Ishikawa (cell line): ENCODE measurements around the gene LZTS2.

Experiments used
- CEBPB ChIP-seq: IDR thresholded peaks from 2 replicates; pipeline ENCODE4 v1.6.1; 2012
- CREB1 ChIP-seq: IDR thresholded peaks from 2 replicates; pipeline ENCODE4 v1.6.1; 2012; ENCODE audit warnings: low read depth
- EGR1 ChIP-seq: IDR thresholded peaks from 2 replicates; pipeline ENCODE4 v1.6.1; 2012
- EP300 ChIP-seq: IDR thresholded peaks from 2 replicates; pipeline ENCODE4 v1.6.1; 2012; ENCODE audit warnings: borderline replicate concordance
- FOXM1 ChIP-seq: IDR thresholded peaks from 2 replicates; pipeline ENCODE4 v1.6.1; 2012; ENCODE audit warnings: low read depth, borderline replicate concordance
- NFIC ChIP-seq: IDR thresholded peaks from 2 replicates; pipeline ENCODE4 v1.6.1; 2012
- RAD21 ChIP-seq: IDR thresholded peaks from 2 replicates; pipeline ENCODE4 v1.6.1; 2012; ENCODE audit warnings: low read depth
- TAF1 ChIP-seq: IDR thresholded peaks from 2 replicates; pipeline ENCODE4 v1.6.1; 2012; ENCODE audit warnings: low read depth, mild to moderate bottlenecking
- TCF12 ChIP-seq: IDR thresholded peaks from 2 replicates; pipeline ENCODE4 v1.6.1; 2012; ENCODE audit warnings: low read depth
- TEAD4 ChIP-seq: IDR thresholded peaks from 2 replicates; pipeline ENCODE4 v1.6.1; 2012
- USF1 ChIP-seq: IDR thresholded peaks from 2 replicates; pipeline ENCODE4 v1.6.1; 2012
- YY1 ChIP-seq: IDR thresholded peaks from 2 replicates; pipeline ENCODE4 v1.6.1; 2012; ENCODE audit warnings: low read depth
- ZBTB7A ChIP-seq: IDR thresholded peaks from 2 replicates; pipeline ENCODE4 v1.6.1; 2012; ENCODE audit warnings: low read depth
- TF ChIP-seq, protein P1 (sequence below): IDR thresholded peaks from 2 replicates; pipeline ENCODE4 v1.6.1; 2012
- TF ChIP-seq, protein P2 (sequence below): IDR thresholded peaks from 2 replicates; pipeline ENCODE4 v1.6.1; 2012; ENCODE audit warnings: low read depth, mild to moderate bottlenecking

LZTS2 gene

DNA sequence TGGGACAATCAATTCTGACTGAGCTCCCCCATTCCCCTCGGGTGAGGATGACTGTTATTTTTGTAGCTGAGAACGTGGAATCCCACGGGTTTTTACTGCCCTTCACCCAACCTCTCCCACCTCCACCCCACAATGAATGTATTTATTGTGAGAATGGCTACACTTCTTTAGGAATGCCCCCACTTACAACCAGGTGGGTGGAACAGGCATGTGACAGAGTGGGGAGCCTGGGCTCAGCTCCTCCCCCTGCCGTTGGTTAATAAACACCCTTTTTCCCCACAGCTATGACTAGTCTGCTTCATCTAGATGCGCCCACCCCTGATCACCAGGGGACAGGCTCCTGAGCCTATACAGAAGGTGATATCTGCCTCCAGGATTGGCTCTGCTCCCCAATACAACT lies 14.3 kb upstream of the LZTS2 start:
- no peak for TF ChIP-seq TCF12
- no peak for TF ChIP-seq ZBTB7A
- TF ChIP-seq, protein P1, sequence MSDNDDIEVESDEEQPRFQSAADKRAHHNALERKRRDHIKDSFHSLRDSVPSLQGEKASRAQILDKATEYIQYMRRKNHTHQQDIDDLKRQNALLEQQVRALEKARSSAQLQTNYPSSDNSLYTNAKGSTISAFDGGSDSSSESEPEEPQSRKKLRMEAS: no peak
- TF ChIP-seq, protein P2, sequence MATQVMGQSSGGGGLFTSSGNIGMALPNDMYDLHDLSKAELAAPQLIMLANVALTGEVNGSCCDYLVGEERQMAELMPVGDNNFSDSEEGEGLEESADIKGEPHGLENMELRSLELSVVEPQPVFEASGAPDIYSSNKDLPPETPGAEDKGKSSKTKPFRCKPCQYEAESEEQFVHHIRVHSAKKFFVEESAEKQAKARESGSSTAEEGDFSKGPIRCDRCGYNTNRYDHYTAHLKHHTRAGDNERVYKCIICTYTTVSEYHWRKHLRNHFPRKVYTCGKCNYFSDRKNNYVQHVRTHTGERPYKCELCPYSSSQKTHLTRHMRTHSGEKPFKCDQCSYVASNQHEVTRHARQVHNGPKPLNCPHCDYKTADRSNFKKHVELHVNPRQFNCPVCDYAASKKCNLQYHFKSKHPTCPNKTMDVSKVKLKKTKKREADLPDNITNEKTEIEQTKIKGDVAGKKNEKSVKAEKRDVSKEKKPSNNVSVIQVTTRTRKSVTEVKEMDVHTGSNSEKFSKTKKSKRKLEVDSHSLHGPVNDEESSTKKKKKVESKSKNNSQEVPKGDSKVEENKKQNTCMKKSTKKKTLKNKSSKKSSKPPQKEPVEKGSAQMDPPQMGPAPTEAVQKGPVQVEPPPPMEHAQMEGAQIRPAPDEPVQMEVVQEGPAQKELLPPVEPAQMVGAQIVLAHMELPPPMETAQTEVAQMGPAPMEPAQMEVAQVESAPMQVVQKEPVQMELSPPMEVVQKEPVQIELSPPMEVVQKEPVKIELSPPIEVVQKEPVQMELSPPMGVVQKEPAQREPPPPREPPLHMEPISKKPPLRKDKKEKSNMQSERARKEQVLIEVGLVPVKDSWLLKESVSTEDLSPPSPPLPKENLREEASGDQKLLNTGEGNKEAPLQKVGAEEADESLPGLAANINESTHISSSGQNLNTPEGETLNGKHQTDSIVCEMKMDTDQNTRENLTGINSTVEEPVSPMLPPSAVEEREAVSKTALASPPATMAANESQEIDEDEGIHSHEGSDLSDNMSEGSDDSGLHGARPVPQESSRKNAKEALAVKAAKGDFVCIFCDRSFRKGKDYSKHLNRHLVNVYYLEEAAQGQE: no peak
- no peak for TF ChIP-seq NFIC
- no peak for TF ChIP-seq CEBPB
- TF ChIP-seq YY1: no peak
- TF ChIP-seq RAD21: no peak
- no peak for TF ChIP-seq TAF1
- TF ChIP-seq CREB1: no peak
- TF ChIP-seq USF1: no peak
- no peak for TF ChIP-seq EP300
- TF ChIP-seq EGR1: no peak
- TF ChIP-seq FOXM1: no peak
- TF ChIP-seq TEAD4: no peak

DNA sequence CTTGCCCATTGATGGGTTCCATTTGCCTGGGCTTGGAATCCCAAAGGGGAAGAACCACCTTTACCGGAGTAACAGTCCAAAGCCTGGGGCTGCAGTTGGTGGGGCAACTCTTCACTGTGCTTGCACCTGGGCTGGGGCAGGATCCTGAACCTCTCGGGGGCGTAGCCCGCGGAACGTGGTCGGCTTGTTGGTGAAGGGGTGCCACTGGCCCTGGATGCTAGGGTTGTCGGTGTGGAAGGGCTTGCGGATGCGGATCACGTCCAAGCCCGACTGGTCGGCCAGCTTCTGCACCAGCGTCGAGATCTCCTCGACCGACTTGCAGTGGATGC lies 13.0 kb upstream of the LZTS2 start:
- TF ChIP-seq ZBTB7A (no peak), TCF12 (no peak), CEBPB (no peak), CREB1 (no peak), YY1 (no peak)
- TF ChIP-seq, protein P1: no peak

DNA sequence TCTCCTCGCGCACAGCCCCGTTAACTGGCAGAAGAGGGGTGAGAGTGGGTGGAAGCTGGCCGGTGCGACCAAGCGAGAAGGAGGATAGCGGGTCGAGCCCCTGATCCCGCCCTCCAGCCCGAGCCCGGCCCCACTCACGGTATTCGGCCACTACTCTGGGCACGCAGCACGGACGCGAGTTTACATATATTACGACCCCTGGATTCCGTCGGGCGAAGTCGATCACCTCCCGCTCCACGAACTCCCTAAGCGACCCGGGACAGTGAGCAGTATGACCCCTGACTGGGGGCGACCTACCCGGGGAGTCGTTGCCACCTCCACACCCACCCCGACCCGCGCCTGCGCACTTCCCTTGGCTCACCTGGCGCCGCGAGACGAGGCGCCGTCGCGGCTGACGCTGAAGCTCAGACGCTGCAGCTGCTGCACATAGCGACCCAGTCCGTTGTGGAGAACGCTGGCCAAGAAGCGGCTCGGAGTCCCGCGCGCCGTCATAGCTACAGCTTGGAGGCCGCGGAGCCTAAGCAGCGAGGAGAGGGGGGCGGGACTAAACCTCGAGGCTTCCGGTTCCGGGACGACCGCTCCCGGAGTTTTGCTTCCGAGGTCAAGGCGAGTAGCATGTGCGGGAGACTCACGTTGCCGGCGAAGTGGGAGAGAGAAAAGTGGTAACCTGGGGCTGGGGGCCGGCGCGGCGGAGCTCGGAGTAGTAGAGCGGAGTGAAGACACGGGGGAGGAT lies 12.5 kb upstream of the LZTS2 start, which contains the start of the genes MRPL43 and TWNK:
Gene MRPL43, minus strand, starts transcription at position 546 of the 733 bp plus-strand sequence. Its CDS starts 54 bp downstream, at position 492.
Gene TWNK, plus strand, starts transcription at position 592 of the 733 bp plus-strand sequence. CDS start 668 bp downstream, outside the sequence.
- peak; percentile 26; the same call in 1 of the 2 replicates for TF ChIP-seq EP300
- TF ChIP-seq EGR1: peak; percentile 49; the same call in 1 of the 2 replicates
- peak; percentile 94 for TF ChIP-seq TAF1
- peak; percentile 88 for TF ChIP-seq TCF12
- peak; percentile 96 for TF ChIP-seq ZBTB7A
- 0 out of 2 replicates have a peak, but pooled peaks have one; percentile 7 for TF ChIP-seq CREB1
- no peak for TF ChIP-seq RAD21
- TF ChIP-seq FOXM1: peak; percentile 30; the same call in 1 of the 2 replicates
- no peak for TF ChIP-seq USF1
- TF ChIP-seq, protein P1: peak; percentile 100
- no peak; the same call in 1 of the 2 replicates for TF ChIP-seq NFIC
- TF ChIP-seq YY1: 0 out of 2 replicates have a peak, but pooled peaks have one; percentile 59
- TF ChIP-seq TEAD4: no peak; the same call in 1 of the 2 replicates
- no peak for TF ChIP-seq CEBPB
- TF ChIP-seq, protein P2: no peak

DNA sequence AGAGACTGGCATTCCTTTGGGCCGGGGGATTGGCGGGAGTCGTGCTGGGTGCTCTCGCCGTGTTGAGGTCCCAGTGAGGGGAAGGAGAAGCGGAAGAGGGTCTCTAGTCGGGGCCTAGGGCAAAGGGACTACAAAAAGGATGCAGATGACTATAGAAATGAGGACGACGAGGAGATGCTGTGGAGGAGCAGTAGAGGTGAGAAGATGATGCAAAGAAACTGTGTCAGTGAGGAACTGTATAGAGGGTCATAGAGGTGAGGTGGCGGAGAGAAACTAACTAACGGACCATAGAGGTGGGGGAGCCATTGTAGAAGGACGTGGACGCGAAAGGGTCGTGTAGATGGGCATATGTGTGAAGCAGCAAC lies 11.9 kb upstream of the LZTS2 start:
- no peak for TF ChIP-seq YY1
- TF ChIP-seq CEBPB: no peak
- TF ChIP-seq, protein P1: no peak
- TF ChIP-seq RAD21: no peak

GRCh38 chr10:100988166-100988565 lies 11.4 kb upstream of the LZTS2 start:
- TF ChIP-seq CEBPB: no peak
- TF ChIP-seq NFIC: no peak
- TF ChIP-seq, protein P2: no peak
- no peak for TF ChIP-seq EP300
- no peak for TF ChIP-seq USF1
- no peak for TF ChIP-seq ZBTB7A
- no peak for TF ChIP-seq TCF12
- no peak for TF ChIP-seq TEAD4
- TF ChIP-seq YY1: no peak
- TF ChIP-seq CREB1: no peak
- TF ChIP-seq, protein P1: no peak
- TF ChIP-seq RAD21: no peak
- TF ChIP-seq EGR1: no peak
- no peak for TF ChIP-seq FOXM1
- no peak for TF ChIP-seq TAF1
